HCT116 (cell line): ENCODE data around the gene TMPO. TPM values are rescaled to one million over a fixed set of nuclear protein-coding genes. Genes with fewer than 3 reads are reported as not detected.

ENCODE experiments used
- ATAC-seq: fragments of 200-7000 bp; cut with Tn5 transposase; 2 replicates; pipeline ENCODE4 v1.9.1; 2020; ENCODE audit warnings: mild to moderate bottlenecking, moderate library complexity
- BruUV-seq: library from RNA; stranded (reverse); fragments of 400-500 nt; replicated peaks from 2 replicates; lab custom pipeline; 2021; lab: Mats Ljungman, UMichigan
- CTCF ChIA-PET: fragments of 300-600 bp; sonication (Branson Sonifier 250); formaldehyde crosslinking; loops from one replicate; lab custom pipeline; 2021; ENCODE audit warnings: antibody characterized with exemption; lab: Charles Lee
- POLR2A ChIA-PET: fragments of 300-600, 350-600 bp; sonication (Branson Sonifier 250); formaldehyde crosslinking; loops from one replicate; lab custom pipeline; 2021; ENCODE audit warnings: antibody characterized with exemption; lab: Charles Lee
- RAD21 ChIA-PET, 2 experiments: fragments of 300-600 bp; sonication (Branson Sonifier 250); formaldehyde crosslinking; loops; one replicate each; lab custom pipeline; 2023; ENCODE audit warnings: low total read pairs in 2 of 2; ENCODE audit not compliant: uncharacterized antibody in 2 of 2, unreplicated experiment in 2 of 2, low non-redundant PET in 1 of 2; lab: Charles Lee
- DNase-seq: peaks from one replicate; pipeline ENCODE4 v3.0.0-alpha.2; 2010; ENCODE audit warnings: low read depth, low spot score
- H2AFZ ChIP-seq: fragments of 200-600 bp; shearing (Covaris generic), sonication (generic); 2 replicates; pipeline ENCODE4 v1.6.1; 2017; ENCODE audit warnings: low read depth, mixed run types, mixed read lengths, antibody characterized with exemption, low read length; ENCODE audit not compliant: poor library complexity, severe bottlenecking
- H3K27ac ChIP-seq: 2 replicates; pipeline ENCODE4 v1.5.1; 2012; ENCODE audit warnings: low read depth, low read length
- H3K27me3 ChIP-seq: fragments of 200-600 bp; sonication (generic); 2 replicates; pipeline ENCODE4 v1.6.1; 2016; ENCODE audit warnings: mixed run types, low read length, mixed read lengths; ENCODE audit not compliant: insufficient read depth
- H3K36me3 ChIP-seq, 2 experiments: fragments of 200-500 bp in 1 of 2; fragments of 200-600 bp in 1 of 2; sonication (Bioruptor generic) in 1 of 2; sonication (generic) in 1 of 2; 2 replicates each; pipeline versions ENCODE4 v1.5.1 to v1.6.1; 2014 to 2016; ENCODE audit warnings: low read length in 2 of 2, inconsistent platforms in 1 of 2, mixed read lengths in 1 of 2, mixed run types in 1 of 2; ENCODE audit not compliant: insufficient read depth in 2 of 2, control insufficient read depth in 1 of 2
- H3K4me1 ChIP-seq, 2 experiments: fragments of 200-600 bp in 1 of 2; sonication (generic) in 1 of 2; 2 replicates each; pipeline versions ENCODE4 v1.5.1 to v1.6.1; 2012 to 2017; ENCODE audit warnings: low read length in 2 of 2, inconsistent platforms in 1 of 2, mild to moderate bottlenecking in 1 of 2, mixed read lengths in 1 of 2, mixed run types in 1 of 2, moderate library complexity in 1 of 2; ENCODE audit not compliant: insufficient read depth in 2 of 2, control insufficient read depth in 1 of 2
- H3K4me2 ChIP-seq: fragments of 200-600 bp; sonication (generic); 2 replicates; pipeline ENCODE4 v1.6.1; 2017; ENCODE audit warnings: mixed run types, low read length, mixed read lengths
- H3K4me3 ChIP-seq, 2 experiments: fragments of 200-600 bp in 1 of 2; sonication (generic) in 1 of 2; replicated peaks in 1 of 2; 2 replicates each; pipeline ENCODE4 v1.5.1; 2011 to 2016; ENCODE audit warnings: low read length in 2 of 2, control low read depth in 1 of 2, low read depth in 1 of 2, mild to moderate bottlenecking in 1 of 2, mixed read lengths in 1 of 2, mixed run types in 1 of 2
- H3K79me2 ChIP-seq: fragments of 200-600 bp; sonication (generic); 2 replicates; pipeline ENCODE4 v1.6.1; 2017; ENCODE audit warnings: mild to moderate bottlenecking, mixed run types, low read length, moderate library complexity, mixed read lengths; ENCODE audit not compliant: insufficient read depth
- H3K9ac ChIP-seq: fragments of 200-600 bp; sonication (generic); 2 replicates; pipeline ENCODE4 v1.6.1; 2016; ENCODE audit warnings: low read length, mixed read lengths
- H3K9me2 ChIP-seq: fragments of 200-600 bp; sonication (generic), shearing (Covaris generic); 2 replicates; pipeline ENCODE4 v1.6.1; 2017; ENCODE audit warnings: mixed run types, mild to moderate bottlenecking, moderate library complexity; ENCODE audit not compliant: insufficient read depth
- H3K9me3 ChIP-seq, 2 experiments: fragments of 200-500 bp in 1 of 2; fragments of 200-600 bp in 1 of 2; sonication (Bioruptor generic) in 1 of 2; sonication (generic) in 1 of 2; 2 replicates each; pipeline ENCODE4 v1.6.1; 2014 to 2017; ENCODE audit warnings: low read length in 2 of 2, mixed read lengths in 2 of 2, inconsistent platforms in 1 of 2, low read depth in 1 of 2, mild to moderate bottlenecking in 1 of 2, mixed run types in 1 of 2, moderate library complexity in 1 of 2; ENCODE audit not compliant: control insufficient read depth in 1 of 2, insufficient read depth in 1 of 2
- H4K20me1 ChIP-seq: fragments of 200-600 bp; sonication (generic), shearing (Covaris generic); 2 replicates; pipeline ENCODE4 v1.6.1; 2017; ENCODE audit warnings: mixed run types, mild to moderate bottlenecking, moderate library complexity; ENCODE audit not compliant: insufficient read depth
- ATF3 ChIP-seq: IDR thresholded peaks from 2 replicates; pipeline ENCODE4 v1.6.1; 2012
- CBX3 ChIP-seq: IDR thresholded peaks from 2 replicates; pipeline ENCODE4 v1.6.1; 2012; ENCODE audit warnings: low read depth
- EZH2 ChIP-seq: fragments of 200-600 bp; sonication (generic); IDR thresholded peaks from 2 replicates; pipeline ENCODE4 v1.6.1; 2017; ENCODE audit warnings: antibody characterized with exemption, mixed run types
- EZH2phosphoT487 ChIP-seq: fragments of 200-600 bp; IDR thresholded peaks from 2 replicates; pipeline ENCODE4 v1.6.1; 2018; ENCODE audit warnings: antibody characterized with exemption, borderline replicate concordance
- POLR2AphosphoS5 ChIP-seq: IDR thresholded peaks from 2 replicates; pipeline ENCODE4 v1.6.1; 2011; ENCODE audit warnings: mild to moderate bottlenecking, low read depth, low read length, moderate library complexity
- SIN3A ChIP-seq: IDR thresholded peaks from 2 replicates; pipeline ENCODE4 v1.6.1; 2012; ENCODE audit warnings: low read depth
- YY1 ChIP-seq: IDR thresholded peaks from 2 replicates; pipeline ENCODE4 v1.6.1; 2011; ENCODE audit warnings: low read length, low read depth, moderate library complexity, mild to moderate bottlenecking; ENCODE audit not compliant: insufficient replicate concordance; ENCODE audit errors: extremely low read depth
- ZFX ChIP-seq: fragments of 450-650 bp; IDR thresholded peaks from 2 replicates; pipeline ENCODE4 v1.6.1; 2017
- intact Hi-C: fragments of 100-400 bp; cut with micrococcal nuclease; formaldehyde crosslinking; loops from 2 replicates; pipeline ENCODE4 v1.10.0; 2022
- total RNA-seq: library from RNA; stranded (reverse); gene quantifications from one replicate; pipeline ENCODE4 v1.2.1, GENCODE V29; 2021; ENCODE audit not compliant: unreplicated experiment

The TMPO gene
- total RNA-seq, 1 experiment from 2014 or later: 207 TPM

DNA sequence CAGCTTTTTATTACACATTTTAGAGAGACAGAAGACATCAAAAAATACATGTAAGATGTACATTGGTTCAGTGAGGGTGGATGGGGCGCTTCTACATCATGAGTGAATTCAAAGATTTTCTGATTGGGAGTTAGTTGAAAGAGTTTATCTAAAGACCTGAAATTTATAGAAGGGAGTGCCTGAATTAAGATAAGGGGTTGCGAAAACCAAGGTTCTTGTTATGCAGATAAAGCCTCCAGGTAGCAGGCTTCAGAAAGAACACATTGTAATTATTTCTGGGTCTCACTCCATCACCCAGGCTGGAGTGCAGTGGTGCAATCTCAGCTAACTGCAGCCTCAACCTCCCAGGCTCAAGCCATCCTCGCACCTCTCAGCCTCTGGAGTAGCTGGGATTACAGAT is 26.2 kb upstream of the TMPO start:
- POLR2A ChIA-PET: no interaction called here
- TF ChIP-seq CBX3 (no peak), SIN3A (no peak), EZH2phosphoT487 (no peak), ZFX (no peak), EZH2 (no peak), POLR2AphosphoS5 (no peak), ATF3 (no peak), YY1 (no peak)
- TF ChIP-seq, all 23 proteins: peak for 0
- no TSS peak for BruUV-seq
- no peak overlapping the region for H3K9ac ChIP-seq
- ChIA-PET RAD21 (no interaction called here), CTCF (no interaction called here)
- peaks cover 21 to 27% of the 10 kb centered on the region in 2 experiments for H3K4me1 ChIP-seq
- ATAC-seq (no peak), DNase-seq (no peak)
- H3K4me3 ChIP-seq: no peak overlapping the region
- no peaks in the 10 kb centered on the region for H3K9me3 ChIP-seq
- no peaks in the 10 kb centered on the region for H3K9me2 ChIP-seq
- H2AFZ ChIP-seq: no peak overlapping the region
- intact Hi-C loops: no loop called here
- H3K4me2 ChIP-seq: no peak overlapping the region
- no peaks in the 10 kb centered on the region for H3K79me2 ChIP-seq
- H4K20me1 ChIP-seq: no peaks in the 10 kb centered on the region
- no peak overlapping the region for H3K27ac ChIP-seq
- H3K36me3 ChIP-seq: no peaks in the 10 kb centered on the region
- H3K27me3 ChIP-seq: no peaks in the 10 kb centered on the region
